HG02610 (cell line): ENCODE measurements around the gene SLC25A12.
"Not testable (repeated sequence)": the region's sequence is repeated elsewhere in the genome, so short reads cannot be mapped to it uniquely, and the experiment has no call there.

ENCODE experiments used
- ATAC-seq: cut with Tn5 transposase; IDR thresholded peaks from one replicate; pipeline ENCODE4 v1.9.1; 2021; ENCODE audit warnings: mild to moderate bottlenecking, moderate library complexity; ENCODE audit not compliant: unreplicated experiment

SLC25A12 gene

DNA sequence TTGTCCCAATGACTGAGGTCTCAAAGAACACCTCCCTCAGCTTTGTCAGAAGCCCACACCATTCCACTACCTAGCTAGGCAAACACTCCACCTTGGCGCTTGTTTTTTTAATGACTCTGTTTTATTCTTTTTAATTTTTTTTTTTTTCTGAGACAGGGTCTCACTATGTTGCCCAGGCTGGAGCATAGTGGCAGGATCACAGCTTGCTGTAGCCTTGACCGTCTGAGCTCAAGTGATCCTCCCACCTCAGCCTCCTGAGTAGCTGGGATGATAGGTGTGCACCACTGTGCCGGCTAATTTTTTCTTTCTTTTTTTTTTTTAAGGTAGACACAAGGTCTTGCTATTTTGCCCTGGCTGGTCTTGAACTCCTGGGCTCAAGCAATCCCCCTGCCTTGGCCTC is 101.9 kb downstream of the SLC25A12 start:
- ATAC-seq = no peak

DNA sequence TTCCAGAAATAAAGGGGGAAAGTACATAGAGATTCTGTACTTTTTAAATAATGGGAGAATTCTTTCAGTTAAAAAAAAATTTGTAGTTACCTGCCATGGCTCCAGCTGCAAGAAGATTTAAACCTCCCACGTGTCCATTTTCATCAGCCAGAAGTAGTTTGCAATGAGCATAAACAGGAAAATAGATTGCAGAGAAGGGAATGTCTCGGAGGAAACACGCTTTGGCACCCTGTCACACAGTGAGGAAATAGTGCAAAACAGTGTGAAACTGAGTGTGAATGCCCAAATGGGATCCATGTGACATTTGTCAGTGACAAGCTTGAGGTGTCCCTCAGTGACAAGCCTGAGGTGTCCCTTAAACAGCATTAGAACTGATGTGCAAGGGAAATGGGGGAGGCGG is 102.7 kb downstream of the SLC25A12 start:
- ATAC-seq = no peak

DNA sequence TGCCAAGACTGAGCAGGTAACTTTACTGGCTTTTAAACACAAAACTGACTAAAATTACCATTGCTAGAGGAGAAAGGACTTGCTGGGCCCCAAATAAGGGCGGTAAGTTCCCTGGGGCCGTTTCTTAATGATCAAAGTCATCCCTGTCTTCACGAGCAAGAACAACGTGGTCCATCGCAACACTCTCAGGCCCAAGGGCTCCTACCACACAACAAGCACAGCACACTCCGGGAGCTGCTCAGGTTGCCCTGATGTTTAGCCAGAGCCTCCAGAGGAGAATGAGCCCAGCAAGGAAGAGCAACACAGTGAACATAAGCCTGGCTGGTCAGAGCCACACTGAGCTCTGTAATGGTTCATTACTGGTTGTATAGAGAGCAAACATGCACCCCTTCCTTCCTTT is 104.1 kb downstream of the SLC25A12 start:
- ATAC-seq = no peak

DNA sequence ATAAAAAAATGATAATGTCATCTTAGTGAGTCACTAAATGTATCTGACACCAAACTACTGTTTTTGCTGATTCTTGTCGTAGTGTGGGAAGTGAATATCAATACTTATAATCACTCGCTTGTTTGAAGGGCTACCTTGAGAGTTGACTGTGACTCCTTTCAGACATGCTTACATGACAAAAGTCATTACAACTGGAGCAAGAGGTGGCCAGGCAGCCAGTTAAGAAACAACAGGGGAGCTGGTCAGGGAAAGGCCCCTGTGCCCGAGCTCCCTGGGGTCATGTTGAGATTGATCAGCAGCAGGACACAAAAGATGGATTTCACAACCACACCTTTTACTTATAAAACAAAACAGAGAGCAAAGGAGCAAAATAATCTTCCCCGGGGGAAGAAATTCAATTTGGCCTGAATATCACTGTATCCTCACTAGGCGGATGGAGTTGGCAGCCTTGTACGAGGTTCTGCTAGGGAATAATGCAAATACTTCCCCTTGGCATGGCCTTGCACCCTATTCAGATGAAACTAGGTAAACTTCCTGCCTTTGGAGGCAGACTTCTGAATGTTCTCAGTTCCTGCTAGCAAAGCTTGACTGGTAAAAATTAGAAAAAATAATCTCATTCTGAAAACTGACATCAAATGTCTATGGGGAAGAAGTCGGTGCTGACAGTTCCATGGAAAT is 105.6 kb downstream of the SLC25A12 start:
- ATAC-seq = no peak

DNA sequence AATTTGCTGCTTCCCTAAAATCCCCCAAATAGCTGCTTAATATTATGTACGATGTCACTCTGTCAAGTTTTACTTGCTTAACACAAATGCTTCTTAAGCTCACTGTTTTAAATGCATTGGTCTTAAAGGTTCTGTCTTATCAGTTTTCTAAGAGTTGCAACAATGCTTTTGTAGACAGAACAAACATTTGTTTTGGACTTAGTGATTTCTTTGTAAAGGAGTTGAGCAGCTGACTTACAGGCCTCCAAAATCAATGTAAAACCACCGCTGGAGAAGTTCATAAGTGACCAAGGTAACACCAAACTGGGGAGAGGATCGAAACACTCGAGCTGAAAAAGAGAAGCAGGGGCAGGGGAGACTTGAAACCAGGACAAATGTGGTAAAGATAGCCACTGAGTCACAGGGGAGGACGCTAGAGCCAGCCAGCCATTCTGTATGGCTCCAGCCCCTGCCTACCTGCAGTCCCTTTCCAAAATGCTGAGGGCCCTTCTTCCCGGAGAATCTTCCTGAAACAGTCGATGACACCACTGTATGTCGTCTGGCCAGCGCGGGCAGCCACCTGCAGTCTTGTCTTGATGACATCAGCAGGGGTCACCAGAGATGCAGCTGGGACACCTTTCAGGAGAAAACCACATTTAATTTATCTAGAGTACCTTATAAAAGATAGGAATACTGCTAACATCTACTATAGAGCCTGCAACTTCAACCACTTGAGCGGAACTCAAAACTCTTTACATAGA is 106.5 kb downstream of the SLC25A12 start:
- ATAC-seq = no peak

DNA sequence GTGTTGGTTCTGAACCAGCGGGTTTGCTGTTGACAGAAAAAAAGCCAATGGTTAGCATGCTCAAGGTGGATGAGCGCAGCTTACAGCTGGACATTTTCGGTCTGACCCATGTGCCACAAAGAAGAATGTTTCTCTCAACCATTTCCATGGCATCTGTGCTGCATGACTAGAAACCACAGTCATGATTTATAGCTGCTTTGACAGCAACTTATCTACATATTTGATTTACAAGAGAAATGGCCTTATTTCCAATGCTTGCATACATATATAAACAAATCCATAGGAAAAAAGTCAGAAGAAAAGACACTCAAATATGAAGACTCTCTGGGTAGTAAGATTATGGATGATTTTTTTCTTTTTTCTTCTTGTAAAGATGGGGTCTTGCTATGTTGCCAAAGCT is 108.6 kb downstream of the SLC25A12 start:
- no peak for ATAC-seq

DNA sequence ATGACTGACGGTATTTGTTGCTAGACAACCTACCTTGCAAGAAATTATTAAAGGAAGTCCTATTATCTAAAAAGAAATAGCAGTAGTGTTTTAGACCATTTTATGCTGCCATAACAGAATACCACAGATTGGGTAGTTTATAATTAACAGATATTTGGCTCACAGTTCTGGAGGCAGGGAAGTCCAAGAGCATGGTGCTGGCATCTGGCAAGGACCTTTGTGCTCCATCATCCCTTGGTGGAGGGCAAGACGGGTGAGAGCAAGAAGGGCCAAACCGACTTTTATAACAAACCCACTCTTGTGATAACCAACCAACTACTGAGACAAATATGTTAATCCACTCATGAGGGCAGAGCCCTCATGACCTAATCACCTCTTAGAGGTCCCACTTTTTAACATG is 115.5 kb downstream of the SLC25A12 start:
- ATAC-seq = no peak

DNA sequence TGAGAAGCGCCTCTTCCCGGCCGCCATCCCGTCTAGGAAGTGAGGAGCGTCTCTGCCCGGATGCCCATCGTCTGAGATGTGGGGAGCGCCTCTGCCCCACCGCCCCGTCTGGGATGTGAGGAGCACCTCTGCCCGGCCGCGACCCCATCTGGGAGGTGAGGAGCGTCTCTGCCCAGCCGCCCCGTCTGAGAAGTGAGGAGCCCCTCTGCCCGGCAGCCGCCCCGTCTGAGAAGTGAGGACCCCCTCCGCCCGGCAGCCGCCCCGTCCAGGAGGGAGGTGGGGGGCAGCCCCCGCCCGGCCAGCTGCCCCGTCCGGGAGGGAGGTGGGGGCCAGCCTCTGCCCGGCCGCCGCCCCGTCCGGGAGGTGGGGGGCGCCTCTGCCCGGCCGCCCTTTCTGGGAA is 119.5 kb downstream of the SLC25A12 start:
- ATAC-seq = not testable (repeated sequence)

DNA sequence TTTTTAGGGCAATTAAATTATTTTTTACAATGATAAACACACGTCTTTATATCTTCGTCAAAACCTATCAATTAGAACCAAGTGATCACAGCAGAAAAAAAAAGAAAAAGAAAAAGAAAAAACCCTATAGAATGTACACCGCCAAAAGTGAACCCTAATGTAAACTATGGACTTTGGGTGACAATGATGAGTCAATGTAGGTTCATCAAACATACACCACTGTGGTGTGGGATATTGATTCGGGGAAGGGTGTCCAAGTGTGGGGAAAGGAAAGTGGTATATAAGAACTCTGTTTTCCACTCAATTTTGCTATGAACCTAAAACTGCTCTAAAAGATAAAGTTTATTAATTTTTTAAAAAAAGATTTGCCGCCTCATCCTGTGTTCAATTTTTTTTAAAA is 121.7 kb downstream of the SLC25A12 start:
- no peak for ATAC-seq

DNA sequence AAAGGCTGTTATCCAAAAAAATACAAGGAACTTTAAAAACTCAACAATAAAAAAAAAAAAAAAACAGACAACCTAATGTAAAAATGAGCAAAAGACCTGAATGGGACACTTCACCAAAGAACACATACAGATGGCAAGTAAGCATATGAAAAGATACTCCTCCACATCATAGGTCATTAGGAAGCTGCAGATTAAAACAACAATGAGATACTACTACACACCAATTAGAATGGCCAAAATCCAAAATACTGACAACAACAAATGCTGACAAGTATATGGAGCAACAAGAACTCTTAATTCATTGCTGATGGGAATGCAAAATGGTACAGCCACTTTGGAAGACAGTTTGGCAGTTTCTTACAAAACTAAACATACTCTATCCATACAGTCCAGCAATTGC is 122.6 kb downstream of the SLC25A12 start:
- no peak for ATAC-seq

DNA sequence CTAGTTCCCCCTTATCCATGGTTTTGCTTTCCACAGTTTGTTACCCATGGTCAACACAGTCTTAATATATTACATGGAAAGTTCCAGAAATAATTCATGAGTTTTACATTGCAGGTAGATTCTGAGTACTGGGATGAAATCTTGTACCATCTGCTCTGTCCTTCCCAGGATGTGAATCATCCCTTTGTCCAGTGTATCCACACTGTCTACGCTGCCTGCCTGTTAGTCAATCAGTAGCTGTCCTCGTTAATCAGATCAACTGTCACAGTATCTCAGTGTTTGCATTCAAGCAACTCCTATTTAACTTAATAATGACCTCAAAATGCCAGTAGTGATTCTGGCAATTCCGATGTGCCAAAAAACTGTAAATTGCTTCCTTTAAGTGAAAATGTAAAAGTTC is 130.4 kb downstream of the SLC25A12 start:
- ATAC-seq = no peak

DNA sequence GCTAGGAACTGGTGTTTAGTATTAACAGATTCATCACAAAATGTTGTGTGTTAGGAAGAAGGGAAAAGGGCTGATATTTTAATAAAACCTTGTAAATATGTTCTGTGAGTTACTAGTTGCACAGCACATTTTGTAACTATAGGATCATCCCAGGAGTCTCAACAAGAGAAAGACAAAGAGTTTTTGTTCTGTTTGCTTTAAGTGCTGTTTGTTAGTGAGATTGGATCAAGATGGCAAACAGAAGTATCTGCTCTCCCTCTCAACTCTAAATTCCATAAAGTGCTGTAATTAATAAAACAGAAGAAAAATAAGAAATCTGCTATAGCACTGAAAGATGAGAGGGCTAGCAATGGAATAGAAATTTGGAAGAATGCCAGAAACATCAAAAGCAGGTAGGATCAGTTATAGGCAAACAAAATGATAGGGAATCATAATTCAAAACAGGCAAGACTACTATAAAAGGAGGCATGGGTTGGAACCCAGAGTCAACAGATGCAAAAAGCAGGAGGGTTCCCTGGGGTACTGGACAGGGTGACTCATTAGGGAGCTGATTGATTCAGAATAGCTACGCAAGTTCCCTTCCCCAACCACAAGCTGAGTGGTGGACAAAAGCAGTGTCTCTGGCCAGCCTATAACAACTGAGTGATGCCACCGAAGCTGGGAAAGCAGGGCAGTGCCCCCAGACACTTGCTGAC is 131.0 kb downstream of the SLC25A12 start:
- no peak for ATAC-seq

DNA sequence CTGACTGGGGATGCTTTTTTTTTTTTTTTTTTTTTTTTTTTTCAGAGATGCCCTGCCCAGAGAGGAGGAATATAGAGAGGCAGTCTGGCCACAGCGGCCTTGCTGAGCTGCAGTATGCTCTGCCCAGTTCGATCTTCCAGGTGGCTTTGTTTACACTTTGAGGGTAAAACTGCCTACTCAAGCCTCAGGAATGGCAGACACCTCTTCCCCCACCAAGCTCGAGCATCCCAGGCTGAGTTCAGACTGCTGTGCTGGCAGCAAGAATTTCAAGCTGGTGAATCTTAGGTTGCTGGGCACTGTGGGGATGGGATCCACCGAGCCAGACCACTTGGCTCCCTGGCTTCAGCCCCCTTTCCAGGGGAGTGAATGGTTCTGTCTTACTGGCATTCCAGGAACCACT is 132.9 kb downstream of the SLC25A12 start:
- ATAC-seq = not testable (repeated sequence)

DNA sequence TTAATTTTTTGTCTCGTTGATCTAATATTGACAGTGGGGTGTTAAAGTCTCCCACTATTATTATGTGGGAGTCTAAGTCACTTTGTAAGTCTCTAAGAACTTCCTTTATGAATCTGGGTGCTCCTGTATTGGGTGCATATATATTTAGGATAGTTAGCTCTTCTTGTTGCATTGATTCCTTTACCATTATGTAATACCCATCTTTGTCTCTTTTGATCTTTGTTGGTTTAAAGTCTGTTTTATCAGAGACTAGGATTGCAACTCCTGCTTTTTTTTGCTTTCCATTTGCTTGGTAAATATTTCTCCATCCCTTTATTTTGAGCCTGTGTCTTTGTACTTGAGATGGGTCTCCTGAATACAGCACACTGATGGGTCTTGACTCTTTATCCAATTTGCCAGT is 135.3 kb downstream of the SLC25A12 start:
- ATAC-seq = not testable (repeated sequence)

DNA sequence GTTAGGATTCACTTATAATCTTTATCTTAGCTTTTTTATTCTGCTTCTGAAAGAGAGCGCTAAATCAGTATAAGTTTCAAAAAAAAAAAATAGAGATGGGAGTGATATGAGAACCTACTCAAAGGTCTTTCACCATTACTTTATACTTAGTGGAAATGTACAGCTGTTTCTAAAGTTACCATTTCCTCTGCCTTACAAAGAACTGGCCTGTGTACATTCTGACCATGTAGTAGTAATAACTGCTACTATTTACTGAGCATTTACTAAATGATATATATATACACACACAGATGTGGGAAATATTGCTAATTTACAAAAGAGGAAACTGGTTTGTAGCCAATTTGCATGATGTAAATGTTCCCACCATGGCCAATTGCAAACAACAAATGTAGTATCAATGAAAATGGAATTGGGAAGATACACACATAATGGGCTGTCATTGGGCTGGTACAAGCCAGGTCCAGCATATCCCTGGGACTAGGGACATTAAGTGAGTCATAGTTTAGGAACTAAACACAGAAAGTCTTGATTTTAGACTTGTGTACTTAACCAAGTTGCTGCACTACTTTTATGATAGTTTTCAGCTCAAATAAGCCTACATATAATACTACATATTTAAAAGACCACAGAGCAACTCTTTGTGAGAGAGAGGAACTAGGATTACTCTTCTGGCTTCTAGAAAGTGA is 139.6 kb downstream of the SLC25A12 start:
- no peak for ATAC-seq

DNA sequence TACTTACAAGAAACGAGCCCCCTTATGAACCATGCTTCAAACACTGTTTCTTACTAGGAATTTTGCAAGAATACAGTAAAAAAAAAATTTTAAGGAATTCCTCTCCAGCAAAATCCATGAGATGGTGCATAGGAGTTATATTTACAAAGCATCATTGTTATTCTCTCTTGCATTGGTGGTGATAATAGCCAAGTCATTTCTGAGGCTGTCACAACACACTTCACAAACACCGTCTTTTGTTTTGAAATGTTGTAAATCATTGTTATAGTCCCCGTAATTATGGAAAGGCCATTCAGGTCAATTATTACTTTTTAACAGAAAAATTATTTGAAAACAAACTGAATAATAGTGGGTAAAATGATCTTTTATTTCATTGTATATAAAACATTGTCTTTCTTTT is 146.7 kb downstream of the SLC25A12 start:
- ATAC-seq = no peak

DNA sequence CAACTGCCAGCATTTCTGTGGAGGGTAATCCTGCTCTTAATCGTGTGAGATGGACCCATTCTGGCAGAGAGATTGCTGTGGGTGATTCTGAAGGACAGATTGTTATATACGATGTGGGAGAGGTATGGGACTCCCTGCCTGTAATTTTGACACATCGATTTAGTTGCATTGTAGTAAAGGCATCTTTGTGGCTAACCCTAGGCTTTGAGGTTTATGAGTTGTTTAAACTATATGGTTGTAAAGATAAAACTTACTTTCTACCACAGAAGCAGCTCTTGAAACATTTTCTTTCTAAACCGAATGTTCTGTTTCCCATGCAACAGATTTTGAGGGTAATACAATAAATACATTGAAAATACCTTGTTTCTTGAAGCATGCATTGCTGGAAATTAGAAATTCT is 148.2 kb downstream of the SLC25A12 start:
- no peak for ATAC-seq

DNA sequence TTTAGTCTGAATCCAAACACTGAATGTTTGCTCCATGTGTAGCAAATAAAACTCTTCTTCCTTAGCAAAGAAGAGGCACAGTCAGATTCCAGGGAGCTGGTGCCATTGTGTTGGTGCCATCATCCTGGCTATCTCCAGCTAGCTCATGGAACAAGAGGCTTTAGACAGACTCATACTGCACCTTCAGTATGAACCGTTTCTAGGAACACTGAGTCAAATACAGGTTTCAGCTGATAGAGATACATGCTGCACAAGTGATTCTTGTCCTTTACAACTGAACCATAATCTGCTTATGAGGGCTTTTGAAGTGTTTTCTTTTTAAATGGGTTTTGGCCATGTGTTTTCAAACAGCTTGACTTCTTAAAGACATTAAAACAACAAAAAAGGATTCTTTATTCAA is 148.9 kb downstream of the SLC25A12 start:
- no peak for ATAC-seq

DNA sequence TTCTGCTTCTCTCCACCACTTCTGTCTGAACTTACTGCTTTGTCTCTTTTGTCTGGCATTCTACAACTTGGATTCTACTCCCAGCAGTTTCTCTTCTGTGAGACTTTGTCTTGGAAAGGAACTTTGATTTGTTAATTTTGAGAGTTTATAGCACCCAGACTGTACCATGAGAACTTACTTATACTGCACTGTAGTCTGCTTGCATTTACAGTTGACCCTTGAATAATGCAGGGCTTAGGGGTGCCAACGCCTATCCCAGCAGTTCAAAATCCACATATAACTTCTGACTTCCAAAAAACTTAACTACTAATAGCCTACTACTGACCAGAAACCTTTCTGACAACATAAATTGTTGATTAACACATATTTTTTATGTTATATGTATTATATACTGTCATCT is 151.3 kb downstream of the SLC25A12 start:
- no peak for ATAC-seq

DNA sequence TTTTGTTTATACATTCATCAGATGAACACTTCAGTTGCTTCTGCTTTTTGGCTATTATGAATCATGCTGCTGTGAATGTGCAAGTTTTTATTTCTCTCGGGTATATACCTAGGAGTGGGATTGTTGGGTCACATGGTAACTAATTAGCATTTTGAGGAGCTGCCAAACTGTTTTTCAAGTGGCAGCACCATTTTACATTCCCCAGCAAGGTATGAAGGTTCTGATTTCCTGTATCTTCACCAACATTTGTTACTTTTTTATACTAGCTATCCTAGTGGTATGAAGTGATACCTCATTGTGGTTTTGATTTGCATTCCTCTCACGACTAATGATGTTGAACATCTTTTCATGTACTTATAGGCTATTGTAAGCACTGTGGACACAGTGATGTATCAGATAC is 152.9 kb downstream of the SLC25A12 start:
- peak; percentile 75 for ATAC-seq

DNA sequence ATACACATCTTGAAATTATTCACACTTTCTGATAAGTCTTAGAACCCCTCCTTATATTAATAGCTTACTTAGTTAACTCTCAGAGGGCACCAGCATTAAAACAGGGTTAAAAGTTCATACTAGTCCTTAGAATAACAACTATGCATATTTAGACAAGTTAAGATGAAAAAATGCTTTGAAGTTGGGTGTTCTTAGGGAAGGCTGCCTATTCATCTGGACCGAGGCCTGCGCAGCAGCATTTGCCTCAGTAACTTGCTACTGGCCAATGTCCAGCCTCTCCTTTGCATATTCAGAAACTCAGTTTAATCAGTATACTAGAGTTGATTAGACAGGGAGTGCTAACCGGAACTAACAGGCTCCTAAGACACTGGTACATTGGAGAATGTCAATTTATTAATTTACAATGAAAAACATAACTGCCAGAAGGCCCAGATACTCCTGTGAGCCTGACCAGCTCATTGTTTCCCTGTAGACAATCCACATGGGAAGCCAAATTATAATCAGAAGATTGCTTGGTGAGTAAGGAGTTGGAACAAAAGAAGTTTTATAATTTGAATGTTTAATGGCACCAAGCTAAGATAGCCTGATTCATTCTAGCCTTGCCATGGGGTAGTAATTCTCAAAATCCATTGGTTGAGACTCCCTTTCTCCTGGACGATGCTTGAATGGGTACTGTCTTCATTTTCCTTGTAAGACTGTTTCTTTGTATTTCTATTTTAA is 157.9 kb downstream of the SLC25A12 start:
- ATAC-seq = no peak
